MCF 10A (cell line): ENCODE data around the gene TM7SF3. TPM values are rescaled to one million over a fixed set of nuclear protein-coding genes. Genes with fewer than 3 reads are reported as not detected.

Experiments used
- BruUV-seq: library from RNA; stranded (reverse); fragments of 400-500 nt; replicated peaks from 2 replicates; lab custom pipeline; 2021; lab: Mats Ljungman, UMichigan
- CTCF ChIA-PET: fragments of 300-600 bp; sonication (Branson Sonifier 250); formaldehyde crosslinking; extraction: SDS; loops from one replicate; lab custom pipeline; 2021; ENCODE audit warnings: antibody characterized with exemption, inconsistent platforms; lab: Yijun Ruan, JAX
- POLR2A ChIA-PET: fragments of 300-600, 350-650 bp; sonication (Branson Sonifier 250); formaldehyde crosslinking; extraction: SDS; loops from one replicate; lab custom pipeline; 2020; ENCODE audit warnings: antibody characterized with exemption, inconsistent platforms; lab: Yijun Ruan, JAX
- DNase-seq: peaks from one replicate; pipeline ENCODE4 v3.0.0-alpha.2; 2018; ENCODE audit not compliant: unreplicated experiment
- H3K27ac Mint-ChIP-seq: one replicate; pipeline ENCODE4 v1.8.0; 2022; ENCODE audit warnings: mild to moderate bottlenecking, low read depth, mixed read lengths; ENCODE audit not compliant: unreplicated experiment
- H3K27me3 Mint-ChIP-seq: one replicate; pipeline ENCODE4 v1.8.0; 2022; ENCODE audit warnings: mixed read lengths; ENCODE audit not compliant: insufficient read depth, unreplicated experiment
- H3K36me3 Mint-ChIP-seq: one replicate; pipeline ENCODE4 v1.8.0; 2022; ENCODE audit warnings: mild to moderate bottlenecking, moderate library complexity, mixed read lengths; ENCODE audit not compliant: insufficient read depth, unreplicated experiment
- H3K4me1 Mint-ChIP-seq: one replicate; pipeline ENCODE4 v1.8.0; 2022; ENCODE audit warnings: mixed read lengths; ENCODE audit not compliant: insufficient read depth, unreplicated experiment
- H3K4me3 Mint-ChIP-seq: one replicate; pipeline ENCODE4 v1.8.0; 2022; ENCODE audit warnings: mild to moderate bottlenecking, moderate library complexity, mixed read lengths; ENCODE audit not compliant: unreplicated experiment
- H3K9me3 Mint-ChIP-seq: one replicate; pipeline ENCODE4 v1.8.0; 2022; ENCODE audit warnings: mixed read lengths; ENCODE audit not compliant: unreplicated experiment
- intact Hi-C: fragments of 100-400 bp; cut with micrococcal nuclease; formaldehyde crosslinking; loops from 2 replicates; pipeline ENCODE4 v1.14.1; 2022
- total RNA-seq: library from RNA; stranded (reverse); gene quantifications from 2 replicates; pipeline ENCODE4 v1.2.3, GENCODE V29; 2022
- TF ChIP-seq, protein P1 (sequence below): fragments of 200-600 bp; IDR thresholded peaks from one replicate; pipeline ENCODE4 v1.8.0; 2022; ENCODE audit warnings: antibody characterized with exemption, mild to moderate bottlenecking; ENCODE audit not compliant: unreplicated experiment

TM7SF3 gene
- total RNA-seq, 1 experiment from 2014 or later, result 119 TPM

DNA sequence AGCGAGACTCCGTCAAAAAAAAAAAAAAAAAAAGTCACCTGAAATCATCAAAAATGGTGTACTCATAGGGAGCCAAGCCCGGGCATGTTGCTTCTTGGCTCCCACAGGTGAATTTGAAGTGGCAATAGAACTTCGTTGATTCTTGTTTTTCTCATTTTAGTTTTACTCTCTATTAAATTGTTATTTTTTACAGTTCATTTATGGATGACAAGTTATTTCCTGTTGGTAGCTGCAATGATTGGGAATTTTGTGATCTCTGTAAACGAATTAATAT is 1.3 kb downstream of the TM7SF3 start:
- no peaks in the 10 kb centered on the region for H3K27me3 Mint-ChIP-seq
- CTCF ChIA-PET, result interaction anchor here (0.6 to 1.6 kb wide), 9 partner anchors 9 to 645 kb away, joined by 3 to 5 read pairs (median 3); no protein-coding TSS in a partner anchor
- BruUV-seq, result no TSS peak
- H3K4me1 Mint-ChIP-seq, result peaks cover 35% of the 10 kb centered on the region
- POLR2A ChIA-PET, result interaction anchor here (0.7 to 6.4 kb wide), 27 partner anchors 8 to 697 kb away, joined by 3 to 91 read pairs (median 5); partner anchors contain the start of genes C12orf71, FGFR1OP2, INTS13 and MED21
- H3K9me3 Mint-ChIP-seq, result no peaks in the 10 kb centered on the region
- peak overlapping the region; percentile 89 for H3K4me3 Mint-ChIP-seq
- intact Hi-C loops, result loop anchor here (2.0 to 10.0 kb wide), 3 partner anchors 74 to 898 kb away; partner anchors contain the start of gene FGFR1OP2
- H3K27ac Mint-ChIP-seq, result peak overlapping the region; percentile 92
- TF ChIP-seq, protein P1, sequence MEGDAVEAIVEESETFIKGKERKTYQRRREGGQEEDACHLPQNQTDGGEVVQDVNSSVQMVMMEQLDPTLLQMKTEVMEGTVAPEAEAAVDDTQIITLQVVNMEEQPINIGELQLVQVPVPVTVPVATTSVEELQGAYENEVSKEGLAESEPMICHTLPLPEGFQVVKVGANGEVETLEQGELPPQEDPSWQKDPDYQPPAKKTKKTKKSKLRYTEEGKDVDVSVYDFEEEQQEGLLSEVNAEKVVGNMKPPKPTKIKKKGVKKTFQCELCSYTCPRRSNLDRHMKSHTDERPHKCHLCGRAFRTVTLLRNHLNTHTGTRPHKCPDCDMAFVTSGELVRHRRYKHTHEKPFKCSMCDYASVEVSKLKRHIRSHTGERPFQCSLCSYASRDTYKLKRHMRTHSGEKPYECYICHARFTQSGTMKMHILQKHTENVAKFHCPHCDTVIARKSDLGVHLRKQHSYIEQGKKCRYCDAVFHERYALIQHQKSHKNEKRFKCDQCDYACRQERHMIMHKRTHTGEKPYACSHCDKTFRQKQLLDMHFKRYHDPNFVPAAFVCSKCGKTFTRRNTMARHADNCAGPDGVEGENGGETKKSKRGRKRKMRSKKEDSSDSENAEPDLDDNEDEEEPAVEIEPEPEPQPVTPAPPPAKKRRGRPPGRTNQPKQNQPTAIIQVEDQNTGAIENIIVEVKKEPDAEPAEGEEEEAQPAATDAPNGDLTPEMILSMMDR, result no peak
- H3K36me3 Mint-ChIP-seq, result peaks cover 26% of the 10 kb centered on the region
- peak; percentile 43 for DNase-seq

DNA sequence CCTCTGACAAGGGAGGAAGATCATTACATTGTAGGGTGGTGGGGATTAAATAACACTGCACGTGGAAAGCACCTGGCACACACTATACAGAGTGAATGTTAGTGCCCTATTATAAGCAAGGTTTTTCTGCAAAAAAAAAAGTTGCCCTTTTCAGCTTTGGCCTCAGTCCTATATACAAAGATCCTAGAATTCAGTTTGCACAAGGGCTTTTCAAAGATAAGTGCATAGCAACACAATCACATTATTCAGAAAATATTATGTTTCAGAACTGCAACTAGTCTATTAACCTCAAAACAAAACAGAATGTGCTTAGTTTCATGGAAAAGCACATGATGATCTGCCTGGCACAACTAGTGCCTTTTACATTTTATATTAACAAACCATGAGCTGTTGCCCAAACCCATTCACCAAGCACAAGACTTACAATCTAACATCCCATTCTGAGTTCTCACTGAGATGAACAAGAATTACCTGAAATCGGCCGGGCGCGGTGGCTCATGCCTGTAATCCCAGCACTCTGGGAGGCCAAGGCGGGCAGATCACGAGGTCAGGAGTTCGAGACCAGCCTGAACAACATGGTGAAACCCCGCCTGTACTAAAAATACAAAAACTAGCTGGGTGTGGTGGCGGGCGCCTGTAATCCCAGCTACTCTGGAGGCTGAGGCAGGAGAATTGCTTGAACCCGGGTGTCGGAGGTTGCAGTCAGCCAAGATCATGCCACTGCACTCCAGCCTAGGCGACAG is 1.8 kb downstream of the TM7SF3 start:
- intact Hi-C loops, result loop anchor here (2.0 to 10.0 kb wide), 3 partner anchors 74 to 898 kb away; partner anchors contain the start of gene FGFR1OP2
- peak overlapping the region; percentile 89 for H3K4me3 Mint-ChIP-seq
- DNase-seq, result no peak
- CTCF ChIA-PET, result interaction anchor here (0.7 to 3.0 kb wide), 8 partner anchors 9 to 645 kb away, joined by 3 to 10 read pairs (median 4); no protein-coding TSS in a partner anchor
- no peaks in the 10 kb centered on the region for H3K9me3 Mint-ChIP-seq
- TF ChIP-seq, protein P1, result no peak
- H3K4me1 Mint-ChIP-seq, result peaks cover 33% of the 10 kb centered on the region
- no peaks in the 10 kb centered on the region for H3K27me3 Mint-ChIP-seq
- no TSS peak for BruUV-seq
- H3K27ac Mint-ChIP-seq, result peak overlapping the region; percentile 92
- POLR2A ChIA-PET, result interaction anchor here (0.6 to 6.4 kb wide), 26 partner anchors 9 to 697 kb away, joined by 3 to 91 read pairs (median 6); partner anchors contain the start of genes C12orf71, FGFR1OP2, INTS13 and MED21
- peaks cover 26% of the 10 kb centered on the region for H3K36me3 Mint-ChIP-seq

DNA sequence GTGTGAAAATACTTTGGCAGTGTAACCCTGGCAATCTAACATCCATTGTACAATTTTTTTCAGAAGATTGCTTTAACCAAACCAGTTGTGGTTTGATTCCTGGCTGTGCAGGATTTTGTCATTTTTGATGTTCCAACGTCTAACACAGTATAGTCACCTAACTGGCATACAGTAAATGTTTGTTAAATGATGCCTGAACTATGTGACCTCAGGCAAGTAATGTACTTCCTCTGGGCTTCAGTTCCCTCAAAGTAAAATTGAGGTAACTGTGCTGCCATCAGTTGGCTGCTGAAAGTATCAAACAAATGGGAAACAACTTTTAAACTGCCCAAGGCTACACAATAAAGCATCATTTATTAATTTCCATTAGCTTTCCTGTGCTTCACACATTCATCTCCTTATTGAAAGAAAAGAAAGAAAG is 4.3 kb downstream of the TM7SF3 start:
- Mint-ChIP-seq H3K4me3 (peak overlapping the region; percentile 89), H3K27me3 (no peaks in the 10 kb centered on the region), H3K4me1 (peaks cover 37% of the 10 kb centered on the region), H3K27ac (peak overlapping the region; percentile 29), H3K9me3 (no peaks in the 10 kb centered on the region), H3K36me3 (peaks cover 26% of the 10 kb centered on the region)
- no TSS peak for BruUV-seq
- intact Hi-C loops, result loop anchor here (10.0 kb wide), 2 partner anchors 375 to 895 kb away; no protein-coding TSS in a partner anchor
- DNase-seq, result no peak
- TF ChIP-seq, protein P1, result no peak
- ChIA-PET CTCF (interaction anchor here (0.6 to 3.0 kb wide), 7 partner anchors 13 to 803 kb away, joined by 3 to 10 read pairs (median 3); partner anchors contain the start of gene MED21), POLR2A (interaction anchor here (0.9 to 6.4 kb wide), 6 partner anchors 13 to 235 kb away, joined by 3 to 91 read pairs (median 16); partner anchors contain the start of genes MED21 and STK38L)

DNA sequence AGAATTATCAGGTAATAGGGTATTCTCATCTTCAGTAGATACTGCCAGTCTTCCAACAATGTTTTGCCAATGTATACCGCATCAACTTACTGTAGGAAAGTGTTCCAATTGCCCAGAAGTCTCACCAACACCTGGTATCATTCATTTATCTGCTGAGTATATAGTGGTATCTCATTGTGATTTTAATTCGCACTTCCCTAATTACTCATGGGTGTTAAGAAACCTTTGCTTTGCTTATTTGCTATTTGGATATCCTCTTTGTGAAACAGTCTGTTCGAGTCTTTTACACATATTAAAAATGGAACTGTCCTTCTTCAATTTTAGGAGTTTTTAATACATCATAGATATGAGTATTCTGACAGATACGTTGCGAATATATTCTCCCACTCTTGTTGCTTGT is 6.1 kb downstream of the TM7SF3 start:
- H3K27ac Mint-ChIP-seq, result no peak overlapping the region
- BruUV-seq, result no TSS peak
- DNase-seq, result no peak
- no peaks in the 10 kb centered on the region for H3K9me3 Mint-ChIP-seq
- no peak overlapping the region for H3K4me3 Mint-ChIP-seq
- ChIA-PET CTCF (interaction anchor here (1.1 kb wide), 1 partner anchor 115 kb away, joined by 4 read pairs; no protein-coding TSS in a partner anchor), POLR2A (interaction anchor here (1.0 kb wide), 1 partner anchor 69 kb away, joined by 3 read pairs; the partner anchor contains the start of gene FGFR1OP2)
- H3K27me3 Mint-ChIP-seq, result no peaks in the 10 kb centered on the region
- H3K4me1 Mint-ChIP-seq, result peaks cover 33% of the 10 kb centered on the region
- TF ChIP-seq, protein P1, result no peak
- intact Hi-C loops, result no loop called here
- peaks cover 38% of the 10 kb centered on the region for H3K36me3 Mint-ChIP-seq
